Lower lobe of right lung (tissue), 2 donors: ENCODE results near the gene PPP1R13L. TPM values are rescaled to one million over a fixed set of nuclear protein-coding genes. Genes with fewer than 3 reads are reported as not detected.
"Not testable (repeated sequence)": the region's sequence is repeated elsewhere in the genome, so short reads cannot be mapped to it uniquely, and the experiment has no call there.

Experiments
- ATAC-seq, 2 donors: fragments of 200-7000 bp; cut with Tn5 transposase; one replicate each; pipeline ENCODE4 v1.9.1; 2020 to 2022; ENCODE audit warnings: mild to moderate bottlenecking in 2 of 2, moderate library complexity in 2 of 2
- DNase-seq: peaks from one replicate; pipeline ENCODE4 v3.0.0-alpha.2; 2020
- H3K27ac ChIP-seq: fragments of 200-600 bp; one replicate; pipeline ENCODE4 v1.8.0; 2022
- H3K27me3 ChIP-seq: fragments of 200-600 bp; one replicate; pipeline ENCODE4 v1.8.0; 2022; ENCODE audit warnings: low read depth
- H3K36me3 ChIP-seq: fragments of 200-600 bp; one replicate; pipeline ENCODE4 v1.8.0; 2022; ENCODE audit warnings: mild to moderate bottlenecking
- H3K4me1 ChIP-seq: fragments of 200-600 bp; one replicate; pipeline ENCODE4 v1.8.0; 2022
- H3K4me3 ChIP-seq: fragments of 200-600 bp; one replicate; pipeline ENCODE4 v1.8.0; 2022; ENCODE audit warnings: mild to moderate bottlenecking
- H3K9me3 ChIP-seq: fragments of 200-600 bp; one replicate; pipeline ENCODE4 v1.8.0; 2022
- intact Hi-C: fragments of 100-400 bp; cut with DNase I; formaldehyde crosslinking; loops from one replicate; pipeline ENCODE4 v1.11.0; 2022
- total RNA-seq: library from RNA; stranded (reverse); fragmentation: NEBNext Ultra II Directional; extraction: Animal tissue kit (Norgen Biotek cat#: 25700); gene quantifications from one replicate; pipeline ENCODE4 v1.2.1, GENCODE V29; 2021
- TF ChIP-seq, protein P1 (sequence below): fragments of 200-600 bp; IDR thresholded peaks from one replicate; pipeline ENCODE4 v1.8.0; 2022; ENCODE audit warnings: antibody characterized with exemption, mild to moderate bottlenecking
- donor health status: DM: no; HTN: yes; CAD: no; lungs with severe emphysema.

The PPP1R13L gene
- total RNA-seq, 1 donor from 2014 or later = 43.8 TPM

DNA sequence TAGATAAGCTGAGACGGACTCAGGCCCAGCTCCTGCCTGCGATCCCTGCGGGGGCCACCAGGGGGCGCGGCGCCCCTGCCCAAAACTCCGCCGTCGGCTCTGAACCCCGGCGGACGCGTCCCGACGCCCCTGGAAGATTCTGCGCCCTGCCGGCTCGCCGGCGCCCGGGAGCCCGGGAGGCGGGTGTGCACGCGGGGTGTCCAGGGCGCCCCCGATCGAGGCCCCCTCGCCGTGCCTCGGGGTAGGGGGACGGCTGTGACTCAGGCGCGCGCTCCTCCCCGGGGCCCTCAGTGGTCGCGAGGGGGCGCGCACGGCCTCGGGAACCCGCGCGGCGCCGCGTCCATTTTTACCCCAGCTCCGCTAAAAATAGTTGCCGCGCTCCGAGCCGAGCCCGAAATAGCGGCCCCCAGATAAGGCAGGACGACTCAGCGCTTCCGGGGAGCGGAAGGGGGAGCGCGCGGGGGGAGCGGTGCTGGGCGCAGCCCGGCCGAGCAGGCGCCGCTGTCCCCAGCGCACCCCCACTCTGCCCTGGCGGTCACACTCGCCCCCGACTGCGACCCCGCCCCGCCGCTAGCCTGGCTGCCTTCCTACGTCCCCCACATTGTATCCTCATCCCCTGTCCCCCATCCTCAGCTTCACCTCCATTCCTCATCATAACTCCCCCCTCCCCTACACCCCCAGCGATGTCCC, 34.8 kb upstream of the PPP1R13L start:
- TF ChIP-seq, protein P1, sequence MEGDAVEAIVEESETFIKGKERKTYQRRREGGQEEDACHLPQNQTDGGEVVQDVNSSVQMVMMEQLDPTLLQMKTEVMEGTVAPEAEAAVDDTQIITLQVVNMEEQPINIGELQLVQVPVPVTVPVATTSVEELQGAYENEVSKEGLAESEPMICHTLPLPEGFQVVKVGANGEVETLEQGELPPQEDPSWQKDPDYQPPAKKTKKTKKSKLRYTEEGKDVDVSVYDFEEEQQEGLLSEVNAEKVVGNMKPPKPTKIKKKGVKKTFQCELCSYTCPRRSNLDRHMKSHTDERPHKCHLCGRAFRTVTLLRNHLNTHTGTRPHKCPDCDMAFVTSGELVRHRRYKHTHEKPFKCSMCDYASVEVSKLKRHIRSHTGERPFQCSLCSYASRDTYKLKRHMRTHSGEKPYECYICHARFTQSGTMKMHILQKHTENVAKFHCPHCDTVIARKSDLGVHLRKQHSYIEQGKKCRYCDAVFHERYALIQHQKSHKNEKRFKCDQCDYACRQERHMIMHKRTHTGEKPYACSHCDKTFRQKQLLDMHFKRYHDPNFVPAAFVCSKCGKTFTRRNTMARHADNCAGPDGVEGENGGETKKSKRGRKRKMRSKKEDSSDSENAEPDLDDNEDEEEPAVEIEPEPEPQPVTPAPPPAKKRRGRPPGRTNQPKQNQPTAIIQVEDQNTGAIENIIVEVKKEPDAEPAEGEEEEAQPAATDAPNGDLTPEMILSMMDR = peak; percentile 100
- peak overlapping the region; percentile 96 for H3K27ac ChIP-seq
- H3K4me3 ChIP-seq = peak overlapping the region; percentile 78
- H3K27me3 ChIP-seq = no peaks in the 10 kb centered on the region
- peaks cover 25% of the 10 kb centered on the region for H3K4me1 ChIP-seq
- ATAC-seq (peak; percentile 59 to 73), DNase-seq (peak; percentile 88)
- intact Hi-C loops = loop anchor here (5.0 kb wide), 1 partner anchor 38 kb away; no protein-coding TSS in a partner anchor
- no peaks in the 10 kb centered on the region for H3K36me3 ChIP-seq
- H3K9me3 ChIP-seq = no peaks in the 10 kb centered on the region

DNA sequence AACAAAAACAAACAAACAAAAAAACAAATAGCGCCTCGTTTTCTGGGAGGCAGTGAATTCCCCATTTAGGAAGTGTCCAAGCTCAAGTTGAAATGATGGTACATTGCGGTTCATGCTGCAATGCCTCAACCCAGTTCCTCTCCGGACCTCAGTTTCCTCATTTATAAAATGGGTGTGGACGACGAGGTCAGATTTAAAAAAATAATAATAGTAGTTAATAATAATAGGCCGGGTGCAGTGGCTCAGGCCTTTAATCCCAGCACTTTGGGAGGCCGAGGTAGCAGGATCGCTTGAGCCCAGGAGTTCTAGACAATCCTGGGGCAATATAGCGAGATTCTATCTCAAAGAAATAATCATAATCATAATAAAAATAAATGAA, 34.3 kb upstream of the PPP1R13L start:
- no peaks in the 10 kb centered on the region for H3K36me3 ChIP-seq
- intact Hi-C loops = loop anchor here (5.0 kb wide), 1 partner anchor 38 kb away; no protein-coding TSS in a partner anchor
- DNase-seq (no peak), ATAC-seq (no peak)
- H3K27ac ChIP-seq = peak overlapping the region; percentile 96
- H3K4me1 ChIP-seq = peaks cover 21% of the 10 kb centered on the region
- TF ChIP-seq, protein P1 = no peak
- no peaks in the 10 kb centered on the region for H3K27me3 ChIP-seq
- peak overlapping the region; percentile 78 for H3K4me3 ChIP-seq
- no peaks in the 10 kb centered on the region for H3K9me3 ChIP-seq

DNA sequence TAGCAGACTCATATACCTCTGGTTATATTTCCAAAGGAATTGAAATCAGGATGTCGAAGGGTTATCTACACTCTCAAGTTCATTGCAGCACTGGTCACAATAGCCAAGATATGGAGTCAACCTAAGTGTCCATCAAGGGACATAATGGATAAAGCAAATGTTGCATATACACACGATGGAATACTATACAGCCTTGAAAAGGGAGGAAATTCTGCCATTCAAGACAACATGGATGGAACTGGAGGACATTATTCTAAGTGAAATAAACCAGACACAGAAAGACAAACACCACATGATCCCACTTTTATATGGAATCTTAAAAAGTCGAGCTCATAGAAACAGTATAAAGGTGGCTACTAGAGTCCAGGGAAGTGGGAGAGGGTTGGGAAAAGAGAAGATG, 32.5 kb upstream of the PPP1R13L start:
- DNase-seq (no peak), ATAC-seq (no peak)
- no peaks in the 10 kb centered on the region for H3K27me3 ChIP-seq
- H3K27ac ChIP-seq = no peak overlapping the region
- intact Hi-C loops = loop anchor here (5.0 kb wide), 1 partner anchor 40 kb away; no protein-coding TSS in a partner anchor
- no peaks in the 10 kb centered on the region for H3K36me3 ChIP-seq
- no peaks in the 10 kb centered on the region for H3K9me3 ChIP-seq
- peaks cover 13% of the 10 kb centered on the region for H3K4me1 ChIP-seq
- TF ChIP-seq, protein P1 = no peak
- no peak overlapping the region for H3K4me3 ChIP-seq

DNA sequence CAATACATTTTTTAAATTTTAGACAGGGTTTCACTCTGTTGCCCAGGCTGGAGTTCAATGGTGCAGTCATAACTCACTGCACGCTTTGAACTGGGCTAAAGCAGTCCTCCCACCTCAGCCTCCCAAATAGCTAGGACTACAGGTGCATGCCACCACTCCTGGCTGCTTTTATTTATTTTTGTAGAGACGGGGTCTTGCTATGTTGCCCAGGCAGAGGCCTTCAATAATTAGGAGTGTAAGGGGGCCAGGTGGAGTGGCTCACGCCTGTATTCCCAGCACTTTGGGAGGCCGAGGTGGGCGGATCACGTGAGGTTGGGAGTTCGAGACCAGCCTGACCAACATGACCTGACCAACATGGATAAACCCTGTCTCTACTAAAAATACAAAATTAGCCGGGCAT, 27.7 kb upstream of the PPP1R13L start:
- H3K9me3 ChIP-seq, H3K27ac ChIP-seq, H3K36me3 ChIP-seq, ATAC-seq, H3K4me3 ChIP-seq, intact Hi-C loops, DNase-seq, H3K27me3 ChIP-seq: not testable (repeated sequence)
- H3K4me1 ChIP-seq = peaks cover 14% of the 10 kb centered on the region

DNA sequence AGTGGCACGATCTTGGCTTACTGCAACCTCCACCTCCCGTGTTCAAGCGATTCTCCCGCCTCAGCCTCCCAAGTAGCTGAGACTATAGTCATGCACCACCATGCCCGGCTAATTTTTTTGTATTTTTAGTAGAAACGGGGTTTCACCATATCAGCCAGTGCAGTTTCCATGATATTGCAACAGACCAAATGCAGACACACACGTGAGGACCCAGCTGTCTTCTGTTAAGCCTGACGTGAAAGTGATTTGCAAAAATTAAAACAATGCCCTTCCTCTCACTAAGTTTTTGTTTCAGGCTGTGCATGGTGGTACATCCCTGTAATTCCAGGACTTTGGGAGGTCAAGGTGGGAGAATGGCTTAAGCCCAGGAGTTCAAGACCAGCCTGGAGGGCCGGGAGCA, 26.1 kb upstream of the PPP1R13L start:
- ATAC-seq, H3K9me3 ChIP-seq, H3K4me3 ChIP-seq, H3K27me3 ChIP-seq, intact Hi-C loops, H3K36me3 ChIP-seq, DNase-seq, H3K27ac ChIP-seq: not testable (repeated sequence)
- H3K4me1 ChIP-seq = peaks cover 17% of the 10 kb centered on the region

DNA sequence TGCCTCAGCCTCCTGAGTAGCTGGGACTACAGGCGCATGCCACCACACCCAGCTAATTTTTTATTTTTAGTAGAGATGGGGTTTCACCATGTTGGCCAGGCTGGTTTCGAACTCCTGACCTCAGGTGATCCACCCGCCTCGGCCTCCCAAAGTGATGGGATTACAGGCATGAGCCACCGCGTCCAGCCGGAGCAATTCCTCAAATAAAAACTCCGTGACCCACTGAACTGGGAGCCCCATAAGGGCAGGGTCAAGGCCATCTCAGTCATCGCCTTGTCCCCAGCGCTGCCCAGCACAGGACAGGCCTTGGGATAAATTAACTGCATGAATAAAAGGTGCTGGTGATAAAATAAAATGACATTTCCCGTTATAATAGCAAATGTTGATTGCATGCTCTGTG, 25.0 kb upstream of the PPP1R13L start:
- H3K4me3 ChIP-seq, H3K27ac ChIP-seq, H3K9me3 ChIP-seq, ATAC-seq, H3K27me3 ChIP-seq, H3K36me3 ChIP-seq, DNase-seq, intact Hi-C loops: not testable (repeated sequence)
- peaks cover 25% of the 10 kb centered on the region for H3K4me1 ChIP-seq

DNA sequence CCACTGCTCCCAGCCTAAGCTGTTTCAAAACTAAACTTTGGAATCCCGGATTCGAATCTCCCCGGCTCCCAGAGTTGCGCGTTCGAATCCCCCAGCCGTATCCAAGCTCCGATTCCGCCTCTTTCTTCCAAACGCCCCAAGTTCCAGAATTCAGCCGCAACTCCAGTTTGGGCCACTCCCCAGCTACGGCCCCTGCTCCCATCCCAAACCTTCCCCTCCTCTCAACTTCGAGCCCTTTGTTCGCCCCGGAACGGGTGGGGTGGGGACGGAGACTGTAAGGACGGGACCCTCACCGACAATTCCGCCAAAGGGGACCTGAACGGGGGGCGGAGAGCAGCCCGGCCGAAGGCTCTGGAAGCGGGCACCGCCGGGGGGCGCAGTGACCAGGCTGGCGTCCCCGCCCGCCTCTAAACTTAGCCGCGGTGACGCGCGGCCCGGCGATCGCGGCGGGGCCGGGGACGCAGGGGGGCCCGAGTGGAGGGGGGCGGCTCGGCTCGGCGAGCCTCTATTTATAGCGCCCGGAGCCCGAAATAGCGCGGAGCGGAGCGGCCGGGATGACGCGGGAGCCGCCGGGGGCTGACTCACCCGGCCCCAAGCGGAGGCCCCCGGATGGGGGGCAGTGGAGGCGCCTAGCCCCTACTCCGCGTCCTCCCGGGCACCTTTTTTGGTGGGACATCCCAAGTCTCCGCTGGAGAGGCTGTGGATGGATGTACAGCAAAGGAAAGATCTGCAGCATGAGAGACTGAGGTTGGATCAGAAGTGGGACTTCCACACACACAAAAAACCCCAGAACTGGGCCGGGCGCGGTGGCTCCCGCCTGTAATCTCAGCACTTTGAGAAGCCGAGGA, 23.7 kb upstream of the PPP1R13L start:
- intact Hi-C loops = no loop called here
- ATAC-seq = peak; percentile 32 to 56
- Histone ChIP-seq H3K9me3 (no peaks in the 10 kb centered on the region), H3K27me3 (no peaks in the 10 kb centered on the region), H3K4me3 (peak overlapping the region; percentile 56), H3K27ac (peak overlapping the region; percentile 59), H3K4me1 (peaks cover 35% of the 10 kb centered on the region), H3K36me3 (no peaks in the 10 kb centered on the region)
- DNase-seq = peak; percentile 52
- TF ChIP-seq, protein P1 = peak; percentile 44
